Measurements from ENCODE around the gene METTL8.

DNA sequence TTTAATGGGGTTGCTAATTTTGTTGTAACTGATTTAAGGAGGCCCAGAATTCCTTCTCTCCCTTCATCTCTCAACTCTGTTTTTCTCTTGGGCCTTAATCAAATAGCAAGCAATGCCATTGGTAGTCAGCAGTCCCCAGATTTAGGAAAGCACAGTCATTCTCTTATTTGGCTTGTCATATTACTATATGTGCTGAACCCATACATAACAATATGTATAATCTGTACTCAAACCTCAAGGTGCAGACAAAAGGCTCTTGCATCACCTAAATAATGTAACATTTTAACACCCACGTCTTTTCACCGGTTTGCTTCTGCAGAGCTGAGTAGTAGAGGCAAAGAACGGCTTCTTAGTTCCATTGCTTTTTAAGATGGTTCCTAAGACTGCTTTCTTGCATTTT is 33.4 kb downstream of the METTL8 start:
- TF ChIP-seq, protein P1, sequence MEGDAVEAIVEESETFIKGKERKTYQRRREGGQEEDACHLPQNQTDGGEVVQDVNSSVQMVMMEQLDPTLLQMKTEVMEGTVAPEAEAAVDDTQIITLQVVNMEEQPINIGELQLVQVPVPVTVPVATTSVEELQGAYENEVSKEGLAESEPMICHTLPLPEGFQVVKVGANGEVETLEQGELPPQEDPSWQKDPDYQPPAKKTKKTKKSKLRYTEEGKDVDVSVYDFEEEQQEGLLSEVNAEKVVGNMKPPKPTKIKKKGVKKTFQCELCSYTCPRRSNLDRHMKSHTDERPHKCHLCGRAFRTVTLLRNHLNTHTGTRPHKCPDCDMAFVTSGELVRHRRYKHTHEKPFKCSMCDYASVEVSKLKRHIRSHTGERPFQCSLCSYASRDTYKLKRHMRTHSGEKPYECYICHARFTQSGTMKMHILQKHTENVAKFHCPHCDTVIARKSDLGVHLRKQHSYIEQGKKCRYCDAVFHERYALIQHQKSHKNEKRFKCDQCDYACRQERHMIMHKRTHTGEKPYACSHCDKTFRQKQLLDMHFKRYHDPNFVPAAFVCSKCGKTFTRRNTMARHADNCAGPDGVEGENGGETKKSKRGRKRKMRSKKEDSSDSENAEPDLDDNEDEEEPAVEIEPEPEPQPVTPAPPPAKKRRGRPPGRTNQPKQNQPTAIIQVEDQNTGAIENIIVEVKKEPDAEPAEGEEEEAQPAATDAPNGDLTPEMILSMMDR (IDR thresholded peaks at IDR 0.05): no peak
- TF ChIP-seq POLR2A (IDR thresholded peaks at IDR 0.05) (no peak), POLR2AphosphoS5 (IDR thresholded peaks at IDR 0.05) (no peak)

Measured in prostate gland (tissue), 2 donors.